HG02571 (cell line): ENCODE measurements around the gene GLRA2.

Experiments
- ATAC-seq: cut with Tn5 transposase; IDR thresholded peaks from one replicate; pipeline ENCODE4 v1.9.1; 2021; ENCODE audit warnings: mild to moderate bottlenecking, moderate library complexity; ENCODE audit not compliant: unreplicated experiment

The GLRA2 gene

GRCh38 chrX:14529290-14529989, at the start of gene GLRA2:
Gene GLRA2, plus strand, starts transcription at chrX:14529536. Its CDS starts 522 bp downstream, at chrX:14530058.
- ATAC-seq = no peak

- no peak for ATAC-seq
These were observed 39.9 kb upstream of the GLRA2 start for GRCh38 chrX:14489437-14489836.

- ATAC-seq = no peak
These were observed 37.6 kb upstream of the GLRA2 start for GRCh38 chrX:14491689-14492088.

GRCh38 chrX:14496674-14497073, 32.7 kb upstream of the GLRA2 start:
- peak; percentile 12 for ATAC-seq

GRCh38 chrX:14497184-14497666, 32.1 kb upstream of the GLRA2 start:
- peak; percentile 67 for ATAC-seq

GRCh38 chrX:14501327-14501726, 28.0 kb upstream of the GLRA2 start:
- no peak for ATAC-seq

- ATAC-seq = no peak
These were observed 24.3 kb upstream of the GLRA2 start for GRCh38 chrX:14504960-14505538.

GRCh38 chrX:14505648-14506047, 23.7 kb upstream of the GLRA2 start:
- ATAC-seq = no peak

- no peak for ATAC-seq
These were observed 22.5 kb upstream of the GLRA2 start for GRCh38 chrX:14506866-14507265.

GRCh38 chrX:14508025-14508690, 21.2 kb upstream of the GLRA2 start:
- ATAC-seq = no peak

GRCh38 chrX:14509325-14510057, 19.8 kb upstream of the GLRA2 start:
- no peak for ATAC-seq

GRCh38 chrX:14528629-14529289, 577 bp upstream of the GLRA2 start:
- ATAC-seq = no peak

- no peak for ATAC-seq
These were observed 4.5 kb downstream of the GLRA2 start for GRCh38 chrX:14533867-14534266.

- no peak for ATAC-seq
These were observed 16.9 kb downstream of the GLRA2 start for GRCh38 chrX:14546190-14546589.

- no peak for ATAC-seq
These were observed 24.9 kb downstream of the GLRA2 start for GRCh38 chrX:14554131-14554715.

- ATAC-seq = no peak
These were observed 34.7 kb downstream of the GLRA2 start for GRCh38 chrX:14564058-14564457.

- ATAC-seq = no peak
These were observed 43.8 kb downstream of the GLRA2 start for GRCh38 chrX:14573161-14573560.

GRCh38 chrX:14581081-14581480, 51.7 kb downstream of the GLRA2 start:
- no peak for ATAC-seq

- no peak for ATAC-seq
These were observed 55.2 kb downstream of the GLRA2 start for GRCh38 chrX:14584548-14584947.

- no peak for ATAC-seq
These were observed 60.9 kb downstream of the GLRA2 start for GRCh38 chrX:14590216-14590615.
